ENCODE measurements around the gene POLE.

POLE gene

DNA sequence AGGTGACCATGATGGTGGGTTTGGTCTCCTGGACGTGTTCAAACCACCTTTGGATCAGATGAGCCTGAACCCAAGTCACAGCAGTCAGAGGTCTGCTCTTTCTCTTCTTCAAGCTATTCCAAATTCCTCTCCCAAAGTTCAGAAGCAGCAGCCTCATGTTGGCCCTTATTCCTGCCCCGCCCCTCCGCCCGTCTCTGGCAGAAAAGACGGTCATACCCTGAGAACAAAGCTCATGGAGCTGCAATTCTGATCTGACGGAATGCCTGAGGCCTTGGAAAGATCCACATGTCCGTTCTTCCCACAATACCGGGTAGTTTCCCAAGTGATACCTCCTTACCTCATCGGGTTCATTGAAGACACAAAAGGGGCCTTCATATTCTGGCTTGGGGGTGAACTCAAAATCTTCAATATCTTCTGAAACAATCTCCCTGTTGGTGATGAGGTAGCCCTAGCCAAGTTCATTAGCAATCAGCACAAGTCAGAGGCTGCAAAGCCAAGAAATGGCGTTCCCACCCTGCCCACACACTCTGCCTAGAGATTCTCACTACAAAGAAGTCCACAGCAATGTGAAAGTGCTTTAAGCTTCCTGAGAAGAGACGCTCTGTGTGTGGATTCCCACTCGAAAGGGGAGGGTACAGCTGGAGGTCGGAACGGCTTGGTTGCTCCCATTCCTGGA lies 11.2 kb downstream of the POLE start:
- no peak for DNase-seq

DNA sequence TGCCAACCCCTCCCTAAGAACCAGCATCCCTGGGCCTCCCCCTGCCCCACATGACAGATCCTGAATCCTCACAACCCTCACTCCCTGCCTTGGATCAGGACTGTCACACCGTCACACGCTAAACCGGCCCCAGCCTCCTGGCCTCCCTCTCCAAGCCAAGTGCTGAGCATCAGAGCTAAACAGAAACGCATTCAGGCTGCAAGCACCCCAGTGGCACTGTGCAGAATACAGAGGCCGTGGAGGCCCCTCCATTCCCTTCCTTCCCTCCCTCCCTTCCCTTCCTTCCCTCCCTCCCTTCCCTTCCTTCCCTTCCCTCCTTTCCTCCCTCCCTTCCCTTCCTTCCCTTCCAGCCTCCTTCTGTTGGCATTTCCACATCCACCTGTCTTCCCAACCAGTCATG lies 12.6 kb downstream of the POLE start:
- DNase-seq: no peak

DNA sequence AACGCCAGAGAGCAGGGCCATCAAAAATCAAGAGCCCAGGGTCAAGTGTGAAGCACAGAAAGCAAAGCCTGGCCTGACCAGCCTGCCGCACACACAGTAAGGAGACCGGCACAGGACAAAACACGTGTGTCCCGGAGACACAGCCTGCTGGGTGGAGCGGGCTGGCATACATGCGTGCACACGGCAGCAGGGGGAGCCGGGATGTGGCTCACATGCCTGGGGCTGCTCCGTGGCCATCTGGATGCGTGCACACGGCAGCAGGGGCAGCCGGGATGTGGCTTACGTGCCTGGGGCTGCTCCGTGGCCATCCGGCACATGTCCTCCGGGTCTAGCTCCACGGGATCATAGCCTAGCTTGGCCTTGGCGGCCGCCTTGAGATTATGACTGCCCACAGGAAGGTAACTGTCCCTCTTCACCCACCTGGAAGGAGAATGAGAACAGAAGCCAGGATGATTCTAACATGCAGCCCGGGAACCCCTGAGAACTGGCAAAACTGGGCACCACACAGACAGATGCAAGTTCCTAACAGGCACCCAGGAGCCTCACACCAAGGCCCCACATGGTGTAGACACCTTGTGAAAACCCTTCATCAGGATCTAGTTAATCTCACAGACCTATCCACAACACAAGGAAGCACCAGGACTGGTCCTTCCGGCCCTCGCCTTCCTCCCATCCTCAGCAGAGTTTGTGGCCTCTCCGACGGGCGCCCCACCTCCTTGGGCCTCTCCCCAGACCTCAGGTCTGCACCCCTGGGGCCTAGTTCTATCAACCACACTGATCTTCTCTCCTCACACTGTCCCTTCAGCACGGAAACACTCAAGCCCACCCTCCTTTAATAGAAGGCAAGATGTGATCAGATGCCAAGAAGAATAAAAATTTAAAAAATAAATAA lies 13.6 kb downstream of the POLE start:
- DNase-seq: no peak

DNA sequence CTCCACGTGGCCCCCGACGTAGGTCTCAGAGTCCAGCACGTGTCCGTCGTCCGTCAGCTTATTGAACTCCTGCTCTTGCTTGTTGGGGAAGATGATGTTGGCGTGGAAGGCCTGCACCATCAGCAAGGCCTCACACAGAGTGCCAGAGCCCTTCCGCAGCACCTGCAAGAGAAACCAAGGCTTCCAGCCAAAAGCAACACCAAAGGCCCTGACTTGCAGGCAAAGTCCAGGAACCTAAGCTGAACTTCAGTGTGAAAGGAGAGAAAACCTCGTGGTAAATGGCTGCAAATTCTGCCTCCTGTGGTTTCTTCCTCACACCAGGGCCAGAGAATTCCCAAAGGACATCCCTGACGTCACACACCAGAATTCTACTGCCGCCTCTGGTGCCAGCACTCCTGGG lies 14.5 kb downstream of the POLE start:
- no peak for DNase-seq

DNA sequence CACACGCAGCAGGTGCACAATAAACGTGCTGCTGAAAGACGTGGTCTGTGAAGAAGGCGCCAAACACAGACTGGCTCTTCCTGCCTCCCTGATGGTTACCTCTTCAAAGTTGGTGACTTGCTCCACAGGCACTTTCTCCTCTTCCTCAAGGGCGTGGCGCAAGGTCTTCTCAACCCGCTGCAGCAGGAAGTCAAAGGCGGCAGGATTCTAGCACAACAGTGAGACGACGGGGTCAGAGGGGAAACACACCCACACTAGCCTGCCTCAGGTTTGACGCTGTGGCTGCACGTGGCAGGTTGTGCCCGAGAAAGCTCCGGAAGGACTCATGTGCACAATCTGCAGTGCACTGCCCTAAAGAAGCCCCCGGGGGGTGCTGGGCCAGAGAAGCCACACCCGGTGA lies 15.0 kb downstream of the POLE start:
- DNase-seq: no peak

DNA sequence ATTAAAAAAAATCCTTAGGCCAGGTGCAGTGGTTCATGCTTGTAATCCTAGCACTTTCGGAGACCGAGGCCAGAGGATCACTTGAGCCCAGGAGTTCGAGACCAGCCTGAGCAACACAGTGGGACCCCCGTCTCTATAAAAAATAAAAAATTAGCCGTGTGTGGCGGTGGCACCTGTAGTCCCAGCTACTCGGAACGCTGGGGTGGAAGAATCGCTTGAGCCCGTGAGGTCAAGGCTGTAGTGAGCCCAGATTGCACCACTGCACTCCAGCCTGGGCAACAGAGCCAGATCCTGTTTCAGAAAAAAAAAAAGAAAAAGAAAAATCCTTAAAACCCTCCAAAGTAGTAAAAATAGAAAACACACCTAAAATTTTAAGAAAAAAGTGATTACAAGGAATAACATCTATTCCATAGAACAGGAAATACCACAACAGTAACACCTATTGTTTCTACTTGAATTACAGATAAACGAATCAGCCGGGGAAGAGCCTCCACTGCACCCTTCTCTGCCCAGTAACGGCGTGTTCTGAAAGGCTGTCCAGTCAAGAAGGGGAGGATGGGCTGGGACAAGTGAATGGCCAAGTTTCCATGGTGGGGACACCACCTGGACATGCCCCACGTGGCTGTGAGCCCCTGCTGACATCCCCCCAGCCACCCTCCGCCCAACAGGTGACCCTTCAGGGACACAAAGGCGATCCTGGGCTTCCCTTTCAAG lies 17.8 kb downstream of the POLE start:
- DNase-seq: no peak

DNA sequence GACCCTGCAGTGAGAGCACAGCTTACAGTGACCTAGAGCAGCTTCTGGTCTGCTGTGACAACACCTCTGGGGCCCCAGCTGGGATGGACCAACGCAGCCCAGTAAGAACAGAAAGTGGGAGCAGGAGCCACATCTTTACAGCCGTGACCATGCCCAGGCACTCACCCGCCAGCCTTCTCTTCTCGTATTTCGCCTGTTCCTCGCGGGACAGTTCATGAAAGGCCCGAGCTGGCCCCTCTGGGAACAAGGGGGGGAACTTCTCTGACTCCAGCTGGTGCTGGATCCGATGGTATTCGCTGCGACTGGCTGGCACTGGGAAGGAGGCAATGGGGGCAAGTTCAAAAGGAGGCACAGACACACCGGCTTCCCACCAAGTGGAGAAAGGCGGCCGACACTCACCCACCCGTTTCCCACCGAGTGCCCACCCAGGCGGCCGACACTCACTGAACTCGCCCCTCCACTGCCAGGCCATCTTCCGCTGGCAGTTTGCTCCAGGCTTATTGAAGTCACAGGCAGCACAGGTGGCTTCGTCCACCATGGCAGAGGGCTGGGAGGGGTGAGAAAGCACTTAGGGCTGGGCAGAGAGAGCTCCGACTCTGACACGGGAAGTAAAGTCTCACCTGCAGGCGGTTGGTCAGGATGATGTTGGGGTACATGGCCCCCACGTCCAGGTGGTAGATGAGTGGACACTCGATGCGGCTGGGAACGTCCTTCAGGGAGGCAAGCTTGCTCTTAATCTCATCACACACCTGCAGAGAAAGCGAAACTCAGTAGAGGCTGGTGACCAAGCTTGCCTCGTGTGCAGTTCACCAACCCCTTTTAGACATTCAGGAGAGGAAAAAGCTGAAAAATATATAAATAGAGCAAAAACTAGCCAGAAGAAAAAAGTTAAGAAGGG lies 18.7 kb downstream of the POLE start:
- no peak for DNase-seq

DNA sequence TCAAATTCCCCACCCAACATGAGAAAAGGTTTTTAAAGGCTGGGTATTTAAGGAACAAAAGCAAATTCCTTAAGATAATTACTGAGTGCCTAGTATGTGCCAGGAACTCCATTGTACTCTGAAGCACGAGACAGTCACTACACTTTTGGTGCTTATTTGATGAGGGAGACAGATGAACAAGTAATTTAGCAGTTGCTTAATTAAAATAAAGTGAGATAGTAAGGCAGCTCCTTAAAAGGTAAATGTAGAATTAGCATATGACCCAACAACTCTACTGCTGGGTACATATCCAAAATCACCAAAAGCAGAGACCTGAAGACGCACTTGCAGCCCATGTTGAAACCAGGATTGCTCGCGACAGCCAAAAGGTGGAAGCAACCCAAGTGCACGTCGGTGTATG lies 21.3 kb downstream of the POLE start:
- no peak for DNase-seq

DNA sequence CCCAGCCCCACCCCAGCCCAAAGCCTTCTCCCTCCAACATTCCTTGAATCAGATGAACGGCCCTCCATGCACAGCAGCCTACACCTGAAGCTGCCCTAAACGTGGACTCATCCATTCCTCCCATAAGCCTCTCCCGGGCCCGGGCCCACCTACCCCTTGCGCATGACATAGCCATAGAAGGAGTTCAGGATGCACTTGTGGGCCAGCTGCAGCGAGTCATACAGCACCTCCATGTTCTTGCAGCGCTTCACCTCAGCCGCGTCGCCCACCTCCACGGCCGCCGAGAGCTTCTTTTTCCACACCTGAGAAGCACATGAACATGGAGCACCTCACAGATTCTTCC lies 22.0 kb downstream of the POLE start:
- no peak for DNase-seq

DNA sequence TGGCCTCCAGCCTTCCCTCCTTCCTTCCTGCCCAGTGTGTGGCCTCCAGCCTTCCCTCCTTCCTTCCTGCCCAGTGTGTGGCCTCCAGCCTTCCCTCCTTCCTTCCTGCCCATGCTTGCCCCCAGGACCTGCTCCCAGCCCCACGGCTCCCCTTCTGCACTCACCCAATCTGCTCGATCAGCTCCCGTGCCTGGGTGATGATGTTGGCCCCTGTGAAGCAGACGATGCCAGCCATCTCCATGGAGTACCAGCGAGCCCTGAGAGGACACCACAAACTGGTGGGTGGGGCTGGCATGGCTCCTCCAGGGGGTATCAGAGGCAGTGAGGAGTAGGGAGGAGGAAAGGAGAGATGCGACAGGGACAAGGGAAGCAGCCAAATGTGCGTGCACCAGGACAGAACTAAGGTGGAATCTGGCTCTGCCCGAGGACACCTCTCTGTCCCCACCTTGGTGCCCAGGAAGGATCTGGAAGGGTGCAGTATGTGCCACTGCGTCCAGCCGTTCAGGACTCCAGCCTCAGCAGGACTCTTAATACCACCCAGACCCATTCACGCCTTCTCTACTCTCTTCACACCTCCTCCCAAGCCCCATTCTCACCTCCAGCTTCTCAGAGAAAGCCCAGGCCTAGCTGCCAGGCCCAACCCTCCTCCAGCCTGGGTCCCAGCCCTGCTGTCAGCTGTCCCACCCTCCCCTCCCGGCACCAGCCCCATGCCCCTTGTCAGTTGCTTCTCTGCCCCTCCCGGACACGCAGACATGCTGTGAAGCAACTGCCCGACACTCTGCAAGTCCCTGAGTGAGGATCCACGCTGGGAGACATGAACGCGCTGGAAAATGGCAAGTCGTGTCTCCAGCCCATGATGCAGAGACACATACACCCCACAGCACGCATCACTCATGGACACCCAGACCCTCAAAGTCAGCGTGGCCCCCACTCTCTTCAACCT lies 22.7 kb downstream of the POLE start:
- no peak for DNase-seq

DNA sequence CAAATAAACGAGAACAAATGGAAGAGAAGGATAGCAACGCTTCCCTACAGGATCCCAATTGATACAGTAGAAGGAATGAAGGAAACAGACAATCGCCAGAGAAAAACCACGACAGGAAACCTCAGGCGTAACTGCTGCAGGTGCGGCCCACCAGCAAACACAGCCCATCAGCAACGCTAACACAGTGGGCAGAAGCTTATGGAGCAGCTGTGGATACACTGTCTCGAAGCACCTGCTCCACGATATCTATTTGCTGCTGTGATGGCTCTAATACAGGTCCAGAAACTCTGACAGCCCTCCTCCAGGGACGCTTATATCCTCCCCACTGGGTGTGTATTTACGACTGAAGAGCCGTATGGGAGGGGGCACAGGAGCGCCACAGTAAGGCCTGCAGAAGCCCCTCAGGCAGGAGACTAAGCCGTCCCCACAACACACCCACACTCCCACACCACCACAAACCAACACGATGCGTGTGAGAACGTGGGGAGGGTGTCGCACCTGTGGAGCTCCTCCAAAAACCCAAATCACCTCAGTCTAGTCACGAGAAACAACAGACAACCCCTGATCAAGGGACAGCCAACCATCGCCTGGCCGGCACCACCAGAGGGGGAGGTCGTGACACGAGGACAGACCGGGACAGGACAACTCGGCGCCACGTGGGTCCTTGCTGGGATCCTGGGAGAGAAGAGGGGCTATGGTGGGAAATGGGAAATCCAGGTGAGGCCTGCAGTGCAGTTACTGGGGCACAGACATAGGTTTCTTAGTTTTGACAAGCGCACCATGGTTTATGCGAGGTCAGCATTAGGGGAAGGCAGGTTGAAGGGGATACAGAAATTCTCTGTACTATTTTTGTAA lies 24.0 kb downstream of the POLE start:
- DNase-seq: no peak

DNA sequence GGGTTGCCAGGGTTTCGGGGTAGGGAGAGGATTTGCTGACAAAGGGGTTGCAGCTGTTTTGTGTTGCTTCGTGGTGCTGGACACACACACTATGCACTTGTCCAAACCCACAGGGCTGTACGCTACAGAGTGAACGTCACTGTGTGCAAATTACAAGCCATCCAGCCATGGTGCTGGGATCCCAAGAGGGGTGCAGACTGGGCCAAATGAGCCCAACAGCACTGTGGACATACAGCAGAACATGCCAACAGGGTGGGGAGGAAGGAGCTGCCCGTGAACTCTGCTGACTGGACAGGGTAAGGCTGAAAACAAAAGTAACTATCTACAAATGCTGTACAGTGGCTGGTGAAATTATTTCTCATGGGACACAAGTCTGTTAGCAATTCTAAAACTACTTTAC lies 25.2 kb downstream of the POLE start:
- no peak for DNase-seq

DNA sequence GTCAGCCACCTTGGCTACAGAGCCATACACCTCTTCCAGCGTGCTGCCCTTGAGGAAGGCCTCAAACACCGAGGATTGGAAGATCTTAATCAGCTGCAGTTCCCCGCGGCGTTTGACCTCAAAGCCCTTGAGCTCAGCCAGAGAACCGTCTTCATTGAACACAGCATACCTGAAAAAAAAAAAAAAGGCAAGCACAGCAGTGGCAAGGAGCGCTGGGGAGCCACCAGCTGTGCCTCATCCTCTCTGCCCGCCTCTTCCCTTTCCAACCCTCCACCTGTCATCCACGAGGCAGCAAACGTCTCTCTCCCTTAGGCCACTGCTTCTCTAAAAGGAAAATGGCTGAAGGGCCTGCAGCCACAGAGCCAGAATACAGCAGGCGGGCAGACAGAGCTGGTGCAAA lies 26.1 kb downstream of the POLE start:
- no peak for DNase-seq

DNA sequence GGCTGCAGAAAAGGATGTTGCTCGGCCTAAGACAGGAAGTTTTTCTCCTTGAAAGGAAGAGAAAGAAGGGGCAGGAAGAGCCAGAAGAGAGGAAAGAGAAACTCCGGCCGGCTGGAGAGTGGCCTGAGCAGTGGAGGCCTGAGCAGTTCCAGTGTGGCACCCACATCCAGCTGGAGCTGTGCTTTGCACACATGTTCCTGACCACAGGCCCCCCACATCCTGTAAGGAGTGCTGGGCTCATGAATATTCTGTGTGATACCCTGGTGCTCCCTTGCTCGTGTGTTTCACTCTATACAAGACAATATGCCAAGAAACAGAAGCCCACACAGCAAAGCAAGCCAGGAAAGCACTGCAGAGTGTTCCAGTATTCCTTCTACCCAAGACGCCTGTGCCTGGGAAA lies 27.1 kb downstream of the POLE start:
- no peak for DNase-seq

DNA sequence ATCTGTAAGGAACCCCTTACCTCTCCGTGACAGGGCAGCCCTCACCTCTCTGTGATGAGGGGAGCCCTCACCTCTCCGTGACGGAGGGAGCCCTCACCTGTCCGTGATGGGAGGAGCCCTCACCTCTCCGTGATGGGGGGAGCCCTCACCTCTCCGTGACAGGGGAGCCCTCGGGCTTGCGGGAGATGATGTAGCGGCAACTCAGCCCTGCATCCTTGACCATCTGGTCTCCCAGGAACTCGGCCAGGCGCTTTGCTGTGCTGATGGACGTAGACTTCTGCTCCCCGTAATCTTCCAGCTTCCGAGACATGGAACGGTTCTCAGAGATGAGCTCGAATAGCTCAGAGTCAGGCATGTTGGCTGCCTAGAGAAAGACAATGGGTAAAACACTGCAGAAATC lies 28.0 kb downstream of the POLE start:
- no peak for DNase-seq

DNA sequence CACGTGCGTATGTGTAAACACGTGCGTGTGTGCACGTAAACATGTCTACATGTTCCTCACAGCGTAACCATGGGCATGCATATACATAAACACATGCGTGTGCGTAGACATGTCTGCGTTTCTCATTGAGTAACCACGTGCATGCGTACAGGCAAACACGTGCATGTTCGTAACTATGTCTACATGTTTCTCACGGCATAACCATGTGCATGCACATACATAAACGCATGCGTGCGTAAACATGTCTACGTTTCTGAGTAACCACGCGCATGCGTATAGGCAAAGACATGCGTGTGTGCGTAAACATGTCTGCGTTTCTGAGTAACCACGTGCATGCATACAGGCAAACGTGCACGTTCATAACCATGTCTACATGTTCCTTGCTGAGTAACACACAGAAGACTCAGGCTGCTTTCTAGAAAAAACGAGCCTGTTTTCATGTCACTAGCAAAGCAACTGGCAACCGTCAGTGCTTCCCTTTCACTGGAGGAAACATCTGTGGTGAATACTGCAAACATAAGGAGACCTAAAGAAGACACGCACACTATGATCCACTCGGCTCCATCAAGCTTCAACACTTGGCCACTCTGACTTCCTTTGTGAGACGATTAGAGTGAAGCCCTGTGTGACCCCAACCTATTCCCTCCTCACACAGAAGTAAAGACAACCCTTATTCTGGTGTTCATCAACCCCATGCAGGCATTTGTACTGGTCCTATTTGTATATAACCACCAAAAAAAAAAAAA lies 28.8 kb downstream of the POLE start:
- no peak for DNase-seq

DNA sequence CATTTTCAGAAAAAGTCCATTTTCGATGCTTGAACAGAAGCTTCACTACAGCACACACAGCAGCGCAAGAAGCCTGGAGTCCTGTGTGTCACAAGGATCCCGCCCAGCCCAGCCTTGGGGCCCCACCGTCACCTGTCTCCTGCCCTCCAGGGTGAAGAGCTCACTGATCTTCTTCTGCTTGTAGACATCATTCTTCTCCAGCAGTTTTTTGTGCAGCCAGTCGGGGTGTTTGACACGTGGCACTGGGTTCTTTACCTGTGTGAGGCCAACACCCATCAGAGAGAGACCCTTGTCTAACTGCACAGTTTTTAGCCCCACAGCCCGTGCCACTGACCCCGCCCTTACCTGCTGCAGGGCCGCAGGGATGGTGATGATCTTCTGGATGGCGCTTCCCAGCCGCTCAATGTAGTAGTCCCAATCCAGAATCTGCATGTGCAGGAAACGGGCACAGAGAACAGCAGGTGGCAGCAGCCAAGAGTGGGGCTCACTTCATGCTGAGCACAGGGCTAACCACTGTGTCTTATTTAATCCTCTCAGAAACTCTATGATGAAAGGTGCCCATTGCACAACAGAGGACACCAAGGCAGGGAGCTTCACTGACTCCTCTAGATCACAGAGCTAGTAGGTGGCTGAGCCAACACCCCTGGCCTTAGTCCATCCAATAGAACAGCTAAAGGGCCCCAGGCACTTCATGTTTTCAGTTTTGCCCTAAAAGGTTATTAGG lies 30.0 kb downstream of the POLE start:
- no peak for DNase-seq

DNA sequence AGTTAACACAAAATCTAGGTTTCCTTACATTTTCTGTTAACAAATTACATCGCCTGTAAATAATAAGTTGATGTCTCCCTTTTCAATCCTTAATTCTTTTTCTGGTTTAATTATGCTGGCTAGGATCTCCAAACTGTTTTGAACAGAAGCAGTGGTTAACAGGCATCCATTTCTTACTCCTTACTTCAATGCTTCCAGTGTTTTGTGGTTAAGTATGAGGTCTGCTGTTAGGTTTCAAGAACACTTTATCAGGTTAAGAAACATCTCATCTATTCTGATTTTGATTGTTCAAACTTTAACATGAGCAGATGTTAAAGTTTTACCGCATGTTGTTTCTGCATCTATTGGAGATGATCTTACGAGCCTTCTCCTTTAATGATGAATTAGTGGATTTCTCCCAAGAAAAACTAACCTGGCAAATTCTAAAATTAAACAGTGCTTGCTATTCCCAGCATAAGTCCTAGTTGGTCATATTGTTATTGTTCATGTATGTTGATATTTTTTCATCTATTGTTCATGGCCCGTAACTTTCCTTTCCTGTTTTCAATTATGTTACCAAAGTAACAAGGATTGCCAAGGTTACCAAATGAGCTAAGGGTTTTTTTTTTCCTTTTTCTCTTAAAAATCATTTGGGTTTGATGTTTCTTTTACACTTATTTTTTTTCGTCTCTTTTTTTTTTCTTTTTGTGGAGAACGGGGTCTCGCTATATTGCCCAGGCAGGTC lies 33.4 kb downstream of the POLE start:
- DNase-seq: no peak
